PC-9 (cell line): ENCODE results near the gene ADAMTSL1. TPM values are rescaled to one million over a fixed set of nuclear protein-coding genes. Genes with fewer than 3 reads are reported as not detected.

Experiments
- BruUV-seq: library from RNA; stranded (reverse); fragments of 400-500 nt; replicated peaks from 2 replicates; lab custom pipeline; 2021; lab: Mats Ljungman, UMichigan
- CTCF ChIA-PET: fragments of 300-600 bp; sonication (Branson Sonifier 250); formaldehyde crosslinking; loops from one replicate; lab custom pipeline; 2022; ENCODE audit warnings: antibody characterized with exemption; lab: Charles Lee
- POLR2A ChIA-PET: fragments of 300-600 bp; sonication (Branson Sonifier 250); formaldehyde crosslinking; loops from one replicate; lab custom pipeline; 2022; ENCODE audit warnings: antibody characterized with exemption; ENCODE audit not compliant: unreplicated experiment; lab: Charles Lee
- DNase-seq, 2 experiments: peaks; one replicate each; pipeline versions ENCODE4 v3.0.0 to v3.0.0-alpha.2; 2015 to 2022; ENCODE audit warnings: mixed read lengths in 1 of 2
- H2AFZ ChIP-seq: fragments of 200-600 bp; sonication (generic); 2 replicates; pipeline ENCODE4 v1.8.1; 2017; ENCODE audit warnings: antibody characterized with exemption
- H3F3A ChIP-seq: fragments of 200-600 bp; sonication (generic); 2 replicates; pipeline ENCODE4 v1.8.1; 2017; ENCODE audit warnings: antibody characterized with exemption, mild to moderate bottlenecking, low read depth; ENCODE audit not compliant: insufficient read depth
- H3K27ac ChIP-seq: fragments of 200-600 bp; sonication (generic); 2 replicates; pipeline ENCODE4 v1.6.1; 2016; ENCODE audit warnings: mixed run types
- H3K27me3 ChIP-seq: fragments of 200-600 bp; sonication (generic); 2 replicates; pipeline ENCODE4 v1.6.1; 2016; ENCODE audit warnings: low read depth, mixed run types; ENCODE audit not compliant: insufficient read depth
- H3K36me3 ChIP-seq: fragments of 200-600 bp; sonication (generic); 2 replicates; pipeline ENCODE4 v1.6.1; 2016; ENCODE audit warnings: low read depth, mixed run types
- H3K4me1 ChIP-seq: fragments of 200-600 bp; sonication (generic); replicated peaks from 2 replicates; pipeline ENCODE4 v1.6.1; 2016; ENCODE audit warnings: mixed run types; ENCODE audit not compliant: insufficient read depth
- H3K4me2 ChIP-seq: fragments of 200-600 bp; sonication (generic); 2 replicates; pipeline ENCODE4 v1.6.1; 2017; ENCODE audit warnings: mixed run types
- H3K4me3 ChIP-seq: fragments of 200-600 bp; sonication (generic); 2 replicates; pipeline ENCODE4 v1.6.1; 2016; ENCODE audit warnings: mixed run types
- H3K79me2 ChIP-seq: fragments of 200-600 bp; sonication (generic); 2 replicates; pipeline ENCODE4 v1.6.1; 2017; ENCODE audit warnings: low read depth, mixed run types
- H3K9me2 ChIP-seq: fragments of 200-600 bp; sonication (generic); 2 replicates; pipeline ENCODE4 v1.8.1; 2017; ENCODE audit warnings: mild to moderate bottlenecking; ENCODE audit not compliant: insufficient read depth
- H3K9me3 ChIP-seq: fragments of 200-600 bp; sonication (generic); 2 replicates; pipeline ENCODE4 v1.8.1; 2016; ENCODE audit warnings: low read depth; ENCODE audit not compliant: insufficient read depth
- H4K20me1 ChIP-seq: fragments of 200-600 bp; sonication (generic); 2 replicates; pipeline ENCODE4 v1.8.1; 2017; ENCODE audit not compliant: insufficient read depth
- CTCF ChIP-seq: fragments of 200-600 bp; sonication (generic); conservative IDR thresholded peaks from 2 replicates; pipeline ENCODE4 v1.6.1; 2017; ENCODE audit warnings: mixed run types, antibody characterized with exemption, mild to moderate bottlenecking, moderate library complexity
- EZH2 ChIP-seq: fragments of 200-600 bp; sonication (generic); IDR thresholded peaks from 2 replicates; pipeline ENCODE4 v1.8.0; 2017; ENCODE audit warnings: antibody characterized with exemption, low read depth
- intact Hi-C: fragments of 100-400 bp; cut with micrococcal nuclease; formaldehyde crosslinking; loops from one replicate; pipeline ENCODE4 v1.10.0; 2022; ENCODE audit not compliant: unreplicated experiment
- total RNA-seq: library from RNA; stranded (reverse); gene quantifications from 2 replicates; pipeline ENCODE4 v1.2.3, GENCODE V29; 2021

ADAMTSL1 gene
- total RNA-seq, 1 experiment from 2014 or later: not detected

- H4K20me1 ChIP-seq: no peaks in the 10 kb centered on the region
- ChIA-PET CTCF (no interaction called here), POLR2A (no interaction called here)
- no peaks in the 10 kb centered on the region for H3K4me1 ChIP-seq
- TF ChIP-seq EZH2 (no peak), CTCF (no peak)
- H3K4me2 ChIP-seq: no peak overlapping the region
- intact Hi-C loops: no loop called here
- H2AFZ ChIP-seq: no peak overlapping the region
- H3K27me3 ChIP-seq: no peaks in the 10 kb centered on the region
- no peaks in the 10 kb centered on the region for H3K9me2 ChIP-seq
- H3K27ac ChIP-seq: no peak overlapping the region
- no peaks in the 10 kb centered on the region for H3K79me2 ChIP-seq
- BruUV-seq: no TSS peak
- H3K9me3 ChIP-seq: no peaks in the 10 kb centered on the region
- H3K36me3 ChIP-seq: no peaks in the 10 kb centered on the region
- DNase-seq: no peak
- no peak overlapping the region for H3K4me3 ChIP-seq
- no peaks in the 10 kb centered on the region for H3F3A ChIP-seq
These were observed 76.3 kb downstream of the ADAMTSL1 start for GRCh38 chr9:18550286-18550685.

- TF ChIP-seq EZH2: no peak
- TF ChIP-seq CTCF: no peak
- BruUV-seq: no TSS peak
- intact Hi-C loops: no loop called here
- H3K4me3 ChIP-seq: no peak overlapping the region
- H3K79me2 ChIP-seq: no peaks in the 10 kb centered on the region
- H3K4me2 ChIP-seq: no peak overlapping the region
- no peaks in the 10 kb centered on the region for H3K36me3 ChIP-seq
- CTCF ChIA-PET: no interaction called here
- no peaks in the 10 kb centered on the region for H3K4me1 ChIP-seq
- H3K27me3 ChIP-seq: no peaks in the 10 kb centered on the region
- no peak overlapping the region for H2AFZ ChIP-seq
- no peaks in the 10 kb centered on the region for H3K9me3 ChIP-seq
- POLR2A ChIA-PET: no interaction called here
- DNase-seq: no peak
- no peaks in the 10 kb centered on the region for H3K9me2 ChIP-seq
- H3K27ac ChIP-seq: no peak overlapping the region
- H4K20me1 ChIP-seq: no peaks in the 10 kb centered on the region
- H3F3A ChIP-seq: no peaks in the 10 kb centered on the region
These were observed 80.3 kb downstream of the ADAMTSL1 start for GRCh38 chr9:18554244-18554643.

- intact Hi-C loops: no loop called here
- TF ChIP-seq CTCF (no peak), EZH2 (no peak)
- Histone ChIP-seq H3K4me2 (no peak overlapping the region), H4K20me1 (no peaks in the 10 kb centered on the region), H3K4me1 (no peaks in the 10 kb centered on the region), H3K9me3 (no peaks in the 10 kb centered on the region), H2AFZ (no peak overlapping the region), H3K27me3 (no peaks in the 10 kb centered on the region), H3K27ac (no peak overlapping the region), H3K79me2 (no peaks in the 10 kb centered on the region), H3F3A (no peaks in the 10 kb centered on the region), H3K4me3 (no peak overlapping the region), H3K36me3 (no peaks in the 10 kb centered on the region), H3K9me2 (no peaks in the 10 kb centered on the region)
- no peak for DNase-seq
- BruUV-seq: no TSS peak
- ChIA-PET POLR2A (no interaction called here), CTCF (no interaction called here)
These were observed 81.3 kb downstream of the ADAMTSL1 start for GRCh38 chr9:18555105-18555883.
